ENCODE measurements around the gene AOPEP. TPM values are rescaled to one million over a fixed set of nuclear protein-coding genes. Genes with fewer than 3 reads are reported as not detected.

The AOPEP gene
- total RNA-seq, 4 donors from 2014 or later = 80.7 to 428 (median 126) TPM

DNA sequence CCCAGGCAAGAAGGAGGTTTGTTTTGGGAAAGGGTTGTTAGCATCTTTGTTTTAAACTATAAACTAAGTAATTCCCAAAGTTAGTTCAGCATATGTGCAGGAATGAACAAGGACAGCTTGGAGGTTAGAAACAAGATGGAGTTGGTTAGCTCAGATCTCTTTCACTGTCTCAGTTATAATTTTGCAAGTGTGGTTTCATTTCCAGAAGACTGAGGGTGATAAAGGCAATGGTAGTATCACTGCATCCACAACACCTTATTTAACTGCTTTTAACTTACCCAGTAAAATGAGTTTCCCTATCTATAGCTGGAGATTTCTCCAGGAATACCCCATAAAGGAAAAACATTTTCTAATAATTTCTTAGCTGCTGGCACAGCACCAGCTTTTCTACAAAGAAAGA, 152.7 kb downstream of the AOPEP start:
- TF ChIP-seq, protein P1, sequence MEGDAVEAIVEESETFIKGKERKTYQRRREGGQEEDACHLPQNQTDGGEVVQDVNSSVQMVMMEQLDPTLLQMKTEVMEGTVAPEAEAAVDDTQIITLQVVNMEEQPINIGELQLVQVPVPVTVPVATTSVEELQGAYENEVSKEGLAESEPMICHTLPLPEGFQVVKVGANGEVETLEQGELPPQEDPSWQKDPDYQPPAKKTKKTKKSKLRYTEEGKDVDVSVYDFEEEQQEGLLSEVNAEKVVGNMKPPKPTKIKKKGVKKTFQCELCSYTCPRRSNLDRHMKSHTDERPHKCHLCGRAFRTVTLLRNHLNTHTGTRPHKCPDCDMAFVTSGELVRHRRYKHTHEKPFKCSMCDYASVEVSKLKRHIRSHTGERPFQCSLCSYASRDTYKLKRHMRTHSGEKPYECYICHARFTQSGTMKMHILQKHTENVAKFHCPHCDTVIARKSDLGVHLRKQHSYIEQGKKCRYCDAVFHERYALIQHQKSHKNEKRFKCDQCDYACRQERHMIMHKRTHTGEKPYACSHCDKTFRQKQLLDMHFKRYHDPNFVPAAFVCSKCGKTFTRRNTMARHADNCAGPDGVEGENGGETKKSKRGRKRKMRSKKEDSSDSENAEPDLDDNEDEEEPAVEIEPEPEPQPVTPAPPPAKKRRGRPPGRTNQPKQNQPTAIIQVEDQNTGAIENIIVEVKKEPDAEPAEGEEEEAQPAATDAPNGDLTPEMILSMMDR (IDR thresholded peaks at IDR 0.05) = no peak
- TF ChIP-seq POLR2A (IDR thresholded peaks at IDR 0.05) = no peak
- H3K27ac ChIP-seq = peak overlapping the region in 1 of 2 donors; percentile 37
- H3K4me1 ChIP-seq = peaks cover 0 to 8% of the 10 kb centered on the region in 2 donors
- H3K9me3 ChIP-seq = no peaks in the 10 kb centered on the region
- DNase-seq = no peak
- intact Hi-C loops (cut with DNase I; ENCODE audit: low total_unique reads) = no loop called here
- no peaks in the 10 kb centered on the region for H3K27me3 ChIP-seq
- no peaks in the 10 kb centered on the region for H3K36me3 ChIP-seq
- no peak overlapping the region for H3K4me3 ChIP-seq

DNA sequence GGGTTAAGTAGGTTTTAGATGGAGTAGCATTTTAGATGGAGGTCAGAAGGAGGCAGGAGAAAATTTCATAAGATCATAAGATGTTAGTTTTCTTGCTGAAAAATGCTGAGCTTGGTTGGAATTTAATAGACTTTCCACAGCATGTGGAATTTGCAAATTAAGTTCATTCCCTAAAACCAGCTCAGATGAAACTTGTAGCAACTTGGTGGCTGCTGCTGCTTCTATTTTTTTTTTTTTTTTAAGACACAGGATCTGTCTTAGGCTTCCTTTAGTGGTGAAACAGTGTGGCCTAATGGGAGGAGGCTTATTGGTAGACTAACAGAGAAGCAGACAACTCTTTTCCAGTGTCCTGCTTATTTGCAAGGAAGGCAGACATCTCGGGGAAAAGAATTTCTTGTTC, 154.5 kb downstream of the AOPEP start:
- peaks cover 0 to 8% of the 10 kb centered on the region in 2 donors for H3K4me1 ChIP-seq
- no peaks in the 10 kb centered on the region for H3K27me3 ChIP-seq
- H3K36me3 ChIP-seq = no peaks in the 10 kb centered on the region
- peak overlapping the region in 1 of 2 donors; percentile 9 for H3K27ac ChIP-seq
- no peak for DNase-seq
- no peak overlapping the region for H3K4me3 ChIP-seq
- intact Hi-C loops (cut with DNase I; ENCODE audit: low total_unique reads) = no loop called here
- TF ChIP-seq, protein P1 (IDR thresholded peaks at IDR 0.05) = no peak
- no peak for TF ChIP-seq POLR2A (IDR thresholded peaks at IDR 0.05)
- H3K9me3 ChIP-seq = no peaks in the 10 kb centered on the region

DNA sequence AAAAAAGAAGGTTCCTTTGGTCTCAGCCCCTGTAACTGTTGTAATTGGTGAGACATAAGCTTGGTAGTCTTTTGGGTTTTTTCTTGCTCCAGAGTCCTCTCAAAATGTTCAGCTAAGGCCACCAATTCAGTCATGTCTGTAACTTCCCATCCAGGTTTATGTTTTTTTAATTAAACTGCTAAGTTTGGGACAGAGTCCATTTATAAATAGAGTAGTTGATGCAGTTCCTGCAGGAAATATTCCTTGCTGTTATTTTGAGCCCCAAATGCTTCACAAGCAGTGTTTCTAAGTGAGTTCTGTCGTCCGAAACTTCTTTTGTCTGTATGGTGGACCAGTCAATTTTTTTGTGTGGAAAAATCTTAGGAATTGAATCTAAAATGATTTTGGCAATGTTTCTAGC, 155.0 kb downstream of the AOPEP start:
- Histone ChIP-seq H3K4me1 (peaks cover 0 to 8% of the 10 kb centered on the region in 2 donors), H3K9me3 (no peaks in the 10 kb centered on the region), H3K4me3 (no peak overlapping the region), H3K36me3 (no peaks in the 10 kb centered on the region), H3K27me3 (no peaks in the 10 kb centered on the region), H3K27ac (peak overlapping the region in 1 of 2 donors; percentile 9)
- TF ChIP-seq, protein P1 (IDR thresholded peaks at IDR 0.05) = no peak
- TF ChIP-seq POLR2A (IDR thresholded peaks at IDR 0.05) = no peak
- DNase-seq = no peak
- intact Hi-C loops (cut with DNase I; ENCODE audit: low total_unique reads) = no loop called here

DNA sequence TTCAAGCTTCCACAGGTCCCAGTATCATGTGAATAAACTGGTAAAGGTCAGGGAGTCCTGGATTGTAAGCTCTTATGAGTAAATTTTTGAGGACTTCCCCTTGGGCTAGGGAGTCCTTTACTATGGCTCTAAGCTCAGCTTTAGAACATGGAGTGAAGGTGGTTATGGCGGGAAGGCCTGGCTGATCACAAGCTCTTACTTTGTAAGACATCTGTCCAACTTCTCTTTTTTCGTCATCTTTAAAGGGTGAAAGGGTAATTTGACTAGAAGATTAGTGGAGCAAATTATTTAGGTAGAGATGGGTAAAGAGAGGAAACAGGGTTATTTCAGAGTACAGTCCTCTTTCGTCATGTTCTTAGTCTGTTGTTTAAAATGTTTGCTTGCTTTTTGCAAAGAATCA, 155.4 kb downstream of the AOPEP start:
- H3K27me3 ChIP-seq = no peaks in the 10 kb centered on the region
- TF ChIP-seq, protein P1 (IDR thresholded peaks at IDR 0.05) = no peak
- TF ChIP-seq POLR2A (IDR thresholded peaks at IDR 0.05) = no peak
- H3K4me1 ChIP-seq = peaks cover 0 to 8% of the 10 kb centered on the region in 2 donors
- no peaks in the 10 kb centered on the region for H3K36me3 ChIP-seq
- H3K27ac ChIP-seq = peak overlapping the region in 1 of 2 donors; percentile 9
- DNase-seq = no peak
- H3K4me3 ChIP-seq = no peak overlapping the region
- intact Hi-C loops (cut with DNase I; ENCODE audit: low total_unique reads) = no loop called here
- no peaks in the 10 kb centered on the region for H3K9me3 ChIP-seq

DNA sequence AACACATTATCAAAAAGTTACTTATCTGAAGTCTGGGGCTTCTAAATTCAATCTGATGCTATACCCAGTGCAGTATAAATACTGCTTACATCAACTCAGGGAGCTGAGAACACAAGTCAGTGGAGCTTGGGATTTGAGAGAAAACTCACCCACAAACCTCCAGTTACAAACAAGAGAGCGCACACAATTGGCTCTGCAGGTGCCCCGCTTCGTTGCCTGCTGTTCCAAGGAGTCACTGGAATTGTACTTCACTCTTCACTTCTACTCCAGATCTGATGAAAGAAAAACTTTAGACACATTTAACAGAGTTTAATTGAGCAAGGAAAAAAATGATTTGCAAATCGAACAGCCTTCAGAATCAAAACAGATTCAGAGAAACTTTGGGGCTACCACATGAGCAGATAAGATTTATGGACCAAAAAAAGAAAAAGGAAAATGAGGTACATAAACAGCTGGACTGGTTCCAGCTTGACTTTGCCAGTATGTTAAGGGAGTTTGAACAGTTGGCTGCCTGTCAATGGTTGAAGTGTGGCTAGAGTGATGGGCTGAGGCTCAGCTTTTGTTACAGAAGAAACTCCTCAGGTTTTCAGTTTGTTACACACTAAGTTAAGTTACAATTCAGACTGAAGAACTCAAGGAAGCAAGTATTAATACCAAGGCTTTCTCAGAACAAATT, 156.6 kb downstream of the AOPEP start:
- TF ChIP-seq, protein P1 (IDR thresholded peaks at IDR 0.05) = no peak
- no peak for TF ChIP-seq POLR2A (IDR thresholded peaks at IDR 0.05)
- H3K4me1 ChIP-seq = peaks cover 0 to 8% of the 10 kb centered on the region in 2 donors
- H3K27me3 ChIP-seq = no peaks in the 10 kb centered on the region
- no peaks in the 10 kb centered on the region for H3K9me3 ChIP-seq
- H3K4me3 ChIP-seq = no peak overlapping the region
- no peak for DNase-seq
- no peaks in the 10 kb centered on the region for H3K36me3 ChIP-seq
- peak overlapping the region in 1 of 2 donors; percentile 9 for H3K27ac ChIP-seq
- intact Hi-C loops (cut with DNase I; ENCODE audit: low total_unique reads) = no loop called here

All from uterus (tissue), 4 donors.